GM18873 (cell line): Measurements from ENCODE around the gene PDZD2.

ENCODE experiments used
- ATAC-seq: cut with Tn5 transposase; IDR thresholded peaks from one replicate; pipeline ENCODE4 v1.9.1; 2021; ENCODE audit warnings: mild to moderate bottlenecking, moderate library complexity, moderate number of reproducible peaks; ENCODE audit not compliant: unreplicated experiment, low FRiP score

The PDZD2 gene

DNA sequence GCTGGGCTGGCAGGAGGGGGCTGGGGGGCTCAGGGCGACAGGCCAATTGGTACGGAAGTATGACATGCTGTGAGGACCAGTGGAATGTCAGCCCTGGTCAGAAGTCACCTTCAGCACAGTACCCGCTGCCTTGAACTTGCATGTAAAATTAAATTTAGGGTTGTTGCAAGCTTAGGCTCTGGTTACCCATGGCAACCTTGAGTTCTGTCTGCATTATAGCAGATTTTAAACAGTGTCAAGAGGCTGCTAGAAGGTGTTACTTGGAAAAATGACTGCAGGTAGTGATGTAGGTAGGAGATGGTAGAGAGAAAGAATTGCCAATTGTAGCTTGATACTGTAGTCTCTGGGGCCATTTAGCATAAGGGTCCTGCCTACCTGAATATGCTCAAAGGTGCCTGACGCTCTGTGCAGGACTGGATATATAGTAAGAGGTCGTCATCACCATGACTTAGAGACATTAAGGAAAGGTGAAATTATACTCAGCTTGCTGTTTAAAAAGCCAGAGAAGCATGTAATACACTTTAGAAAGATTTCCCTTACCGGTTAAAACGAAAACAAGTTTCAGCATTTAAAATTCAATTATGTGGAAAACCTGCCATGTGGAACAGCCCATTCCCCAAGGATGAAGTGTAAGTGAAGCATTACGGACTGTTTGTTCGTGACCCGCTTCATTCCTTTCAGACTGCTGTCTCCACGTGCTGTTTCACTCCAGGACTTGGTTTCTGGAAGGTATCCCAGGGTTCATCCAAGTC lies 169.0 kb downstream of the PDZD2 start:
- ATAC-seq: no peak

DNA sequence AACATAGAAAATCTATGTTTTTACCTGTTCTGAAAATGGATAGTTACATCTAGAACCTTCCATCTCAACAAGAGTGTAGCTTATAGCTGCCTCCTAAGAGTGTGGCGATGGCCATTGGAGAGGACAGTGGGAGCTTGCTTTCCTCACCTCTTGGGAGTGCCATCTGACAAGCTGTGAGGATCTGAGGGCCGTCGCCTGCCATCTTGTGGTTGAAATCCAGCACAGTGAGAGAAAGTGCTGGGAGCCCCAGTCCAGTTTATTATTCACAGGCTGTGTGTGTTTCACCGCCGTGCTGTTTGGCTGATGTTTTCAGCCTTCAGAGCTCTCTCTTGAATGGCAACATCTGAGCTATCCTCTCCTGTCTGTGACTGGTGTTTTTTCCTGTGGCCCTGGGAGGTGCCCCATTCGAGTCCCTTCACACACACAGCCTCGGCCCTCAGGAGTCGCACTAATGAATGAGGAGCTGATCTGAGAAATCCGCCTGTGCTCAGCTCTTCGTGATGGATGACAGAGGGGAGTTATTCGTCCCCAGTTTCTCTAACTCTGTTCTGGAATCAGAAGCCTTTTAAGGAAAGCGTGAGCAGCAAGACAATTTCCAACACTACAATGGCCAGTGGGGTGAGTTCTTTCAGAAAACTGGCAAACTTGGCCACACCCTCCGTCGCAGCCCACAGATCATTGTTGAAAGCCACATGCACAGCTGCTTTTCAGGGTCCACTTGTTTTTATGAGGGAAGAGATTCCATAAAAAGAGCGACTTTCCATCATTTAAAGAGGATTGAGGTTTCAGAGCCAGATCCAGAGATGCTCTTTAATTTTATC lies 170.3 kb downstream of the PDZD2 start:
- ATAC-seq: no peak

DNA sequence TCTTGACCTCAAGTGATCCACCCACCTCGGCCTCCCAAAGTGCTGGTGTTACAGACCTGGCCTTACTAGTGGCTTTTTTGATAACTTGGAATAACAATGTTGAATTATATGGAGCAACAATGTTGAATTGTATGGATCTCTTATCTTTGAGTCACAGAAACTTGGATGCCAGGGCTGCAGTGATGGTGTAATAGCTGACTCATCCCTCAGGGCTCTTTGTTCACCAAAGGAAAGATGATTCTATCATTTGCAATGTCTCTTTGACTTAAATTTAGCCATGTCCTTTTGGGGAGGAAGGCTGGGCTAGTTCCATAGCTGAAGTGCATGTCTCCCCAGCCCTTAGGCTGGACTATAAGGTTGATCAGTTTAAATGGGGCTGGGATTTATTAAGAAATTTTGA lies 172.3 kb downstream of the PDZD2 start:
- no peak for ATAC-seq

DNA sequence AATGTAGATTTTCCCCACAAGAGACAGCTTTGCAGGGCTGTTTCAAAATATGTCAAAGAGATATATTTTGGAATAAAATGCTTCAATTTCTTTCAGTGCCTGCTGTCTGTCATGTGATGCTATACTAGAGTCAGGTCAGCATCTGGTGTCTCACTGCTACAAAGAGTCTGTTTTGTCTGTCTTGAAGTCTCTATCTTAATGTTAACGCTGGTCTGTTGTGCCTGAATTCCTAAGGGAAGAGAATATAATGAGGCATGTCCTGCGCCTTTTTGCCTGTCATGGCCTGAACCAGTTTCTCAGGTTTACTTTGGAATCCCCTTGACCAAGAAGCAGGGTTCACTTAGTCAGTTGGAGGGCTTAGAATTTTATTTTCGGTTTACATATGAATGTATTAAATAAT lies 176.4 kb downstream of the PDZD2 start:
- no peak for ATAC-seq

DNA sequence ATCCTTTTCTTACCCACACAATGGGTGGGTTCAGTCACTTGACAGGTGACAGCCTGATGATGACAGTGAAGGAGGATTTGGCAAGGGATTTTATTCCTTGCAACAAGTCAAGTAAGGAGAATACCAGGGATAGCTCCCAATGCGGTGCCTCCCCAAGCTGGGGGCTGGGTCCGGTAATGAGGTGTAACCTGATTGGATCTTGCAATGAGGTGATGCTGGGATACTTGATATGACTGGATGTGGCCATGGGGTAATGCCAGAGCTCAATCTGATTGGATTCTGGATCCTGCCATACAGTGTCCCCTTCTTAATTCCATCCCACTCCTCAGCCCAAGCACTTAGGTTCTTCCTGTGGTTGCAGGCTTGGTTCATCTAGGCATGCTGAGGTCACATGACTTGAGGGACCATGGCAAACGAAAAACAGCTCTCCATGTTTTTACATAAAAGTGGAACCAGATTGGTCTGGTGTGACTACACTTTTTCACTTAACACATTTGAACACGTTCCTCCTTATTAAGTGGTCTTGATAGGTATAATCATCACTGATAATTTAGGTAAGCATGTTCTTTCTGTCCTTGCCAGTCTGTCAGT lies 181.1 kb downstream of the PDZD2 start:
- ATAC-seq: no peak

DNA sequence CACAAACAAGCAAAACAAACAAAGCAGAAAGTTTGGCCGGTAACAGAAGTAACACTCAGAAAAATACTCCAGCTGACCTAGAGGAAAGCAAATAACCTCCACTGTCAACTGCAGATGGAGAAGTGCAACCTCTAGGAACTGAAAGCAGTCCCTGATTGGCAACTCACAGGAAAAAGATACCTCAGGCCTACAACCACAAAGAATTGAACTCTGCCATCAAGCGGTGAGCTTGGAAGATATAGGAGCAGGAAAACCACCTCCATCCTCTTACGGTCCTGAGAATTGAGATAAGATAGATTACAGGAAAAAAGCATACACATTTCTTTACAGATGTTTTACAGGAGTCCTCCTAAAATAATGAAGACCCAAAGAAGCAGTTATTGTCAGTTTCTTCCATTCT lies 184.5 kb downstream of the PDZD2 start:
- ATAC-seq: no peak

DNA sequence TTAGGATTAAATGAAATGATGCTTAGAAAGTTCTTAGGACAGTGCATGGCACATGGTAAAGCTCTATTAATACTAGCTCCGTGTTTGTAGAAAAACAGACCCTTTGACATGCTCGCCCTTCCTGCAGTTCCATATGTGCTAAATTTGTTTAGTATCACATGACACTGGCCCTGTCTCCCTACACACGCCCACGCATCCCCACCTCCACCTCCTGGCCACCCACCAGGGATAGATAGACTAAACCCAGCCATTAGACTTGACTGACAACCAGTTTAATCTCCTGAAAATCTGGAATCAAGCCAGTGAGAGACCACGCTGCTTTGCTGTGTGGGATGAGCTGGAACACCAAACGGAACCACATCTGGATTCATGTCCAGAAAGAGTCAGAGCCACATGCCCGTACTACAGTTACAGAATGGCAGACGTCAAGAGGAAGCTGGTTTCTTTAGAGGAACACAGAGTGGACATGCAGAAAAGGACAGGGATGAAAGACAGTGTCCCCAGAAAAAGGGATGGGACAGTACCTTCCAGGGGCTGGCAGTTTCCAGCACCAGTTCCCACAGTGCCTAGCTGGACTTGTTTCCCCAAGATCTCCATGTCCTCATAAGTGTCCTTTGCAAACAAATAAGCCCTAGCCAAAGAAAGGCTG lies 186.1 kb downstream of the PDZD2 start:
- no peak for ATAC-seq

DNA sequence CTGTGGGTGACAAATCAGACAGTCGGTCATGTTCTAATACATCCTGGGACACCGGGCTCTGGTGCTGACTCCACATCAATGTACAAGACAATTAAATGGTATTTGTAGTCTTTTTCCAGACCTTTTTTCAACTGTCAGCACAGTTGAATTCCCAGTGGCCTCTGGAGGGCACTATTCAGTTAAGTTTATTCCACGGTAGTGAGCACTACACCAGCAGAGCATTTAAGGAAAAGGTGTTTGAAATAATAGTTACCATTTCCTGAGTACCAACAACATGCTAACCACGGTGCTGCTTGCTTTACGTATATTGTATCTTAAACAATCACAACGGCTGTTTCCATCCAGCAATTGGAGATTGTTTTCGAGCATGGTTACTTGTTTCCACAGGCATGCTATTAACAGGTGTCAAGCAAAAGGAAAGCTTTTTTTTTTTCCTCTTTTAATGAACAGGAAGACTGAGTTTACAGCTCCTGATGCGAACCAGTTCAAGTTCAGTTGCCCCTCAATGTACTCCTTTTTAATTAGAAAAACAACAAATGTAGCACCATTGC lies 186.7 kb downstream of the PDZD2 start:
- no peak for ATAC-seq

DNA sequence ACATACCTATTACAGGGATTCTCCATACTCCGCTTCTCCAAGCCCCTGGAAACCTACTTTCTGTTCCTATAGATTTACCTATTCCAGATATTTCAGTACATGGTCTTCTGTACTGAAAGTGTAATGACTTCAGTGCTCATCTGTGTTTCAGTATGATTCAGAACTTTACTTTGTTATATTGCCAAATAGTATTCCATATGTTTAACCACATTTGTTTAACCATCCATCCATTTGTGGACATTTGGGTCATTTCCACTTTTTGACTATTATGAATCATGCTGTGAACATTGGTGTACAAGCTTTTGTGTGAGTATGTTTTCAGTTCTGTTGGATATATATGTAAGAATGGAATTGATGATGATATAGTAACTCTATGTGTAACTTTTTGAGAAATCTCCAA lies 188.9 kb downstream of the PDZD2 start:
- no peak for ATAC-seq

DNA sequence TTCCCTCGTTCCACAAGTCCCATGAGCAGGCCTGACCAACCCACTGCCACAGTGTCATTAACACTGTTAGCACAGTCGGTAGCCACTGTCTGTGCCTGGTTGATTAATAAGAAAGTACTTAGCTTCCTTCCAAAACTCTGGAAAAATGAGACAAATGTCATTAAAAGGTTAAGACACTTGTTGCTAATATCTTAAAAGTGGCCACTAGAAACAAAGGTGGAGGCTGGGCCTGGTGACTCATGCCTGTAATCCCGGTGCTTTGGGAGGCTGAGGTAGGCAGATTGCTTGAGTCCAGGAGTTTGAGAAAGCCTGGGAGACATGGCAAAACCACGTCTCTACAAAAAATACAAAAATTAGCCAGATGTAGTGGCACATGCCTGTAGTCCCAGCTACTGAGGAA lies 194.0 kb downstream of the PDZD2 start:
- no peak for ATAC-seq

DNA sequence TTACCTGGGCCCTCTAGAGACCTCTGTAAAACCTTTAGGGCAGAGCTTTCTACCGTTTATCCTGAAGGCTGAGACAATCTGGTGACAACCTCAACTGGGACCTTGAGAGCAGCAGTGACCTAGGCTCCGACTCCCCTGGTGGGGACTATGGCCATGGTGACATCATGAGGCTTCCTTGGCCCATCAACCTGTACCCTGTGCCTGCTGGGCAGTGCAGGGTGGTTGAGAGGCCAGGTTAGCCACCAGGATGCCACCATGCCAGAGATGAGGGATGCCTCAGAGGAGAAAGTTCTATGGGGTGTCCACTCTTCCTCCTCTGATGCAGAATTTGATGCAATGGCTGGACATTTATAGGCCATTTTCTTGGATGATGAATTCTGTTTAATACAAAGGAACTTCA lies 194.8 kb downstream of the PDZD2 start:
- ATAC-seq: no peak

DNA sequence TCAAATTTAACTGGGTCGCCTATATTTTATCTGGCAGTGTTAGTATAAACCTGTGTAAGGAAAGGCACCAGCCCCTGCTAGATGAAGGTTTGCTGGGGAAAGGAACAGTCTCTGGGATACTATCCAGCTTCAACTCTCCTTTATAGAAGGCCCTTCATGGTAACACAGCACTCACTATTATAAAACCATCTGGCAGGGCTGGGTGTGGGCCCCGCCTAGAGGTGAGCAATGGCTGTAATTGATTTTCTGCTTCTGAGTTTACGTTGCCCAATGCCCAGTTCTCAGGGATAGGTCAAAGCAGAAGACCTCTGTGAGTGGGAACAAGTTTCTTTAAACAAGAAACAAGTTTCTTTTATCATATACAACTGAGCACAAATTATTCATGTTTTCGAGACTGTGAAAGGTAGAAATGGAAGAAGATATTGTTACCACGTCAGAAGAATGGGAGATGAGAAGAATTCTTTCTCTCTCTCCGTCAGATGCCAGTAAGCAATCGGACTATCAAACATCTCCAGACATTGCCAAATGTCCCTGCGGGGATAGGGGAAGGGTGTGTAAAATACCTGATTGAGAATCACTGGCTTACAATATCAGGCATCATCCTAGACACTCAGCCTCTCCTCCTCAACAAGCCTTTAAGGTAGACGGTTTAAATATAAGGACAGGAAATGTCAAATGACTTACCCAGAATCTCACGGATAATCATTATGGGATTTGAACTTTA lies 205.9 kb downstream of the PDZD2 start:
- no peak for ATAC-seq

DNA sequence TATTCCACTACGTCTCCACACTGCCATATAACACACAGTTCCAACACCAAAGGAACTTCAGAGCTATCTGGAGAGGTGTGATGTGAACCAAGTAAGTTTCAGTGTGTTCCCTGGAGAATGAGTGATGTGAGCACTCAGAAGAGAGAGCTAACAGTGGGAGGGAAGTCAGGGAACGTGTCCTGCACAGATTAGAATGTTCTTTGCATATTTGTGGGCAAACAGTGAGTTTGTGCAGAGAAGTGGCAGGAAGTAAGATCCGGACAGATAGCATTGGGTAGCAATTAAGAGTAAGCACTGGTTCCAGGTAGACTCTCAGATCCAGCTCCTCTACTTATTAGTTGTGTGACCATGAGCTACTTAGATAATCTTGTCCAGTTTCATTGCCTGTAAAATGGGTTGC lies 206.4 kb downstream of the PDZD2 start:
- ATAC-seq: no peak

DNA sequence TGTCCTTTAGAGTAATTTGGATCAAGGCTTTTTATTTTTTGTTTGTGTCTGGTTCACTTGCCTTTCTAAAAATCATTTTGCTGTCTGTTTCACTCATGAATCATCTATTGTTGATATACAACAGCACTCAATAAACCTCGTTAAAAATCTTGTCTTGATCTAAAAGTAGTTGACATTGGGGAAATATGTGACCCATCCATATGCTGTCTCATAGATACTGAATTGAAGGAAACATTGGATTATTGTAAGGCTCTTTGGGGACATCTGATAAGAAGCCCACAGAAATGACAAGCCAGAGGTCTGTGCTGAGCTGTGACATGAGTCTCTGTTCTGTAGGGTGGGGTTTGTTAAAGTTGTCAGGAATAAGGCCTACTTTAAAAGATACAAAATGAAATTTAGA lies 208.0 kb downstream of the PDZD2 start:
- no peak for ATAC-seq

DNA sequence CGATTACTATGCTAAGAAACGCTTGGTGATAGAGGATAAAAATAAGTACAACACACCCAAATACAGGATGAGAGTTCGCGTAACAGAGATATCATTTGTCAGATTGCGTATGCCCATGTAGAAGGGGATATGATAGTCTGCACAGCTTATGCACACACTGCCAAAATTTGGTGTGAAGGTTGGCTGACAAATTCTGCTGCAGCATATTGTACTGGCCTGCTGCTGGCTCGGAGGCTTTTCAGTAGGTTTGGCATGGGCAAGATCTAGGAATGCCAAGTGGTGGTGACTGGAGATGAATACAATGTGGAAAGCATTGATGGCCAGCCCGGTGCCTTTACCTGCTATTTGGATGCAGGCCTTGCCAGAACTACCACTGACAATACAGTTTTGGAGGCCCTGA lies 208.4 kb downstream of the PDZD2 start:
- no peak for ATAC-seq

DNA sequence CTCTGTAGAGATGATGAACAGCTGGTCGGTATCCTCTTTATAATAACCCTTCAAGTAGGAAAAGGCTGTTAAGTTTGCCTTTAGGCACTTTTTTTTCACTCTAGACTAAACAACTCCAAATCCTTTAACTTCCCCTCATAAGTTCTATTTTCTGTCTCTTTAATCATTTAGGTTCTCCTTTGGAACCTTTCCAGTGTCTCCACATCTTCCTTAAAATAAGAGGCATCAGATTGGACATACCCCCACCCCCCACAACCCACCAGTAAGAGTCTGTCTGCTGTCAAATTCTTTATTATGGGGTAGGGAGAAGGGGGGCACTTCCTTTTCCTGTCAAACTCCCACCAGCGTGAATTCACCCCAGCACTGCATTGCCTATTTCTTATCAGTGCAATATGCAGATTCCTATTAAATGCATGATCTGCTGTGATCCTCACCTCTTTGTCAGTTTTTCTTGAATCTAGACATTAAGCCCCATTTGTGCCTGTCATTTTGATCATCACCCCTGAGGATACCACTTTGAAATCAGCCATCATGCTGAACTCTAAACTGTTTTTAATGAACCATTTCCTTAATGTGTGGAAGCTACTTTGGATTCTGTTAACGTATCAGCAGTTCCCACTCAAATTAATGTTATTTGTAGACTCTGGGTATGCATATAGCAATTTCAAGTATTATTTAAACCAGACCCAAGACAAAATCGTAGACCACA lies 212.2 kb downstream of the PDZD2 start:
- no peak for ATAC-seq

DNA sequence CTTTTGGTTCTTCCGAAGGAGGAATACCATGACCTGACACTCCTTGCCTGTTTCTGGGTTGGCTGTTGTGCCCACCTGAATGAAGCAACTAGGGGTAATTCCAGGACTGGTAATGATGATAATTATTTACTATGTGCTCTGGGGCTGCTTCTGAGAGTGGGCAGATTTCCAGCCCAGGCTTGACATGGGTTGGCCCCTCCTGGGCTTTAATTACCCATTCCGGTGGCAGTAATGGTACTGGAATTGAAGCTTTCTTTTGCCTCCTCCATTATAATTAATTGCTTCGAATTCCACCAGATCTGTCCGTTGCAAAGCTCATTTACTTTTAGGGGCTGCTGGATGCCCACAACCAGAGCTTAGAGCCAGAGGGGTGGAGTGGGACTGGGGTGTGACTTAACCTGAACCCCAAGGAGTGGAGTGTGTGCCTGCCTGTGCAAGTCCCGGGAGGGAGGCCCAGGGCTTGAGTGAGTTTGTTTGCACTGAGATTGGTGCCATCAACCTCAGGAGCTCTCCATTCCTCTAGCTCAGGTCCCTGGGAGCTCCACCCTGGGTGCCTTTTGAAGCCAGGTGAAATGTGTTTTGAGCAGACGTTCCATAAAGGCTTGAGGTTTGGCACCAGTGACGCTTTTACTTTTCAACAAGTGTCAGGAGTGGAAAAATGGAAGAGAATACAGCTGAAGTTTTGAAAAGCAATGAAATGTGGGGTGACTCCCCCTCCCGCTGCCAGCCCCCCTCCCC lies 214.6 kb downstream of the PDZD2 start:
- no peak for ATAC-seq

DNA sequence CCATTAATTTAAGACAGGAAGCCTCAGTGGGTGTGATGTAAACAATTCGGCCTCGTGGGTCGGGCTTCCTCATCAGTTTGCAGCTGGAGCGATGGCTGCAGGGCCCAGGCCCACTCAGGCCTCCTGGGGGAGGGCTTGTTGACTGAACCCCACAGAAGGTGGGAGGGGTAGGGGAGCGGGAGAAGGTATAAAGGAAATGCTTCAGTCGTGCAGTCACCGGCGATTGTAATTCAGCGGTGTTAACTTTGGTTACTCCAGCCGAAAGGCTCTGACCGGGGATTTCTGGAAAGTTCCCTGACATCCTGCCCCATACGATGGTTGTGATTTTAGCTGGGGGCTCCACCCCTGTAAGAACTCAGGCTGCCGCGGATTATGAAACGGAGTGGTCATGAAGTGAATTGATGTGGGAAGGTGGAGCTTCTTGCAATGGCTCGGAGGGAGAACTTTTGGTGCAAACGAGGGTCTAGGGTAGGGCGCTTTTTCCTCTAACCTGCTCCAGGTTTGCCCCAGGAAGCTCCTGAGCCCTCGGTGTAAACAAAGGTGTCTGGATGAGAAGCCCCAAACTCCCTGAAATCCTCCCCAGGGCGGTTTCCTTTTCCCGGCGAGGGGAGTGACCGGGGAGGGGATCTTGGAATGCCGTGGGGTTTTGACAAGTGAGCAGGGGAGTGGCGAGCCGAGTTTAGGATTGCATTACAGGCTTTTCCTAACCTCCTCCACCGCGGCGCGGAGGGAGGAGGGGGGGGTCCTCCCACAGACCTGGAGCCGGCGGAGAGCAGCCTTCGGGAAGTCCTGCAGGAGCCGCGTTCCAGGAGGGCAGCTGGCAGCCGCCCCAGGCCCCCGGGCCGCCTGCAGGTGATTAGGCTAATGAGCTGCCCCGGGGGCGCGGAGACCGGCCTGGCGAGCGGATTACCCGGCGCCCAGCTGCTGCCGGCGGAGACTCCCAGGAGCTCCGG lies 215.5 kb downstream of the PDZD2 start:
- no peak for ATAC-seq
